HG02938 (cell line): ENCODE results near the gene DRD2.
A peak's percentile ranks its signal among the peaks of the same experiment; 100 is the strongest.

Experiments used
- ATAC-seq: cut with Tn5 transposase; IDR thresholded peaks from one replicate; pipeline ENCODE4 v1.9.1; 2021; ENCODE audit warnings: mild to moderate bottlenecking, moderate library complexity; ENCODE audit not compliant: unreplicated experiment

DRD2 gene

DNA sequence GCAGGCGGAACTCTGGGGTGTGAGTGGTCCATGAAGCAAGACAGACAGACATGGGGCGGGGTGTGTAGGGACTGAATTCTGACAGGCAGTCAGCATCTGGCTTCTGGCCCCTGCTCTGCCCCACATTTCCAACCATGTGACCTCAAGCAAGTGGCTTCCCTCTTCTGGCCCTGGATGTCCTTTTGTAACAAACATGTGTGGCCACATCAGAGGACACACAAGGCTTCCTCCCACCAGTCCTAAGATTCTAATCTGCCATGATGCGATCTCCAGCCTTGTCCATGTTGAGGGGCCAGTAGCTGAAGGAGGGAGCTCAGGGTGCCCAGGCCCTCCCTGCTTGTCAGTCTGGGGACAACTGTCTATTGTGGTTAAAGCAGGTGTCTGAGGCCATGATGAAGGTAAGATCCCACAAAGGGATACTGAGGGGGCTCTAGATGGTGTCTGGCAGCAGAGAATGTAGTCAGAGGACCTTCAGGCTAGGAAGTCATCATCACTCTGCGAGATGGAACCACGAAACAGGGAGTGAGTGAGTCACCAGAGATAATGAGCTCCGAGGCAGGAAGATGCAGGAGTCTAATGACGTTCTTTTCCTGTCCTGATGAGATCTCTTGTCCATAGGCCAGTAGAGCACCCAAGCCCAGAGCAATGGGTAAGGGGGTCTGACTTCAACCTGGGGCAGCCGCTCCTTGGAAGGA is 27.4 kb downstream of the DRD2 start:
- no peak for ATAC-seq

DNA sequence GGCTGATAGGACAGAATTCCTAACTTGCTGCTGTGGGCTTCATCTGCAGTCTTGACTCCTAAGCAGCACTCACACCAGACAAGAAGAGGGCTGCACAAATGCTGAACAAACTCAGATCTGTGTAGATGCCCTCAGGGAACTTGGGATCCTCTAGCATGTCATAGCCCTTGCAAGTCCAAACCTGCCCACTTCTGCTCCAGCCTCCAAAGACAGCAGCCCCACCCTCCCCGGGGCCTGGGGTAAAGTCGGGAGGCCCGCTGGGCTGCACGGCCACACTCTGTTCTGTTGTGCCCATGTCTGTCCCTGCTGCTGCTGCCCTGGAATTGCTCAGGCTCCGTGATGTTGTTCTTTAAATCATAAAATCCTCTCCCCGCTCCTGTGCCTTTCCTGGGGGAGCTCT is 28.3 kb downstream of the DRD2 start:
- no peak for ATAC-seq

GRCh38 chr11:113446112-113446511 is 29.1 kb downstream of the DRD2 start:
- peak; percentile 63 for ATAC-seq

DNA sequence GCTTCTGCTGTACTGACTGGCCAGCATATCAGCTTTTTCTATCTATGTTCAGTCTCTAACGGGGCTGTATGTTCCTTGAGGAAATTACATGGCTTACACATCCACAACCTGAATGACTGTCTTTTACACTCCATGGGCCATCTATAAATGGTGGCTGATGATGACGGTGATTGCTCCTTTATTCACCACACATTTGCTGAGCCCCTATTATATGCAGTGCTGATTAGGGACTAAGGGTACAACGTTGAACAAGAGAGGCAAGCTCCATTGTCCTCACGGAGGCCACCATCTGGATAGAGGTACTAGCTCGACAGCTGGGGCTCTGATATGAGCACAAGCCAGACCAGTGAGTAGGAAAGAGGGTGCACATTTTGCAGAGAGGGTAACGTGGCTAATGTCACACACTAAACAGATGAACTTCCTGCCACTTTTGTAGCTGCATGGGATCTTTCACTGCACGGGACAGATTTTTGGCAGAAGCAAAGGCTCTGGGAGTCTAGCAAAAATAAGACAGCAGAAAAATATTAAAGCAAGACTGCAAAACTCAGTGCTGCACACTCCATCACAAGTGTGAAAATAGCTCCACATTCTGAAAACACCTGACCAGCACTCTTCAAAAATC is 30.6 kb downstream of the DRD2 start:
- no peak for ATAC-seq

- ATAC-seq: no peak
These were observed 34.4 kb downstream of the DRD2 start for GRCh38 chr11:113440816-113441215.

DNA sequence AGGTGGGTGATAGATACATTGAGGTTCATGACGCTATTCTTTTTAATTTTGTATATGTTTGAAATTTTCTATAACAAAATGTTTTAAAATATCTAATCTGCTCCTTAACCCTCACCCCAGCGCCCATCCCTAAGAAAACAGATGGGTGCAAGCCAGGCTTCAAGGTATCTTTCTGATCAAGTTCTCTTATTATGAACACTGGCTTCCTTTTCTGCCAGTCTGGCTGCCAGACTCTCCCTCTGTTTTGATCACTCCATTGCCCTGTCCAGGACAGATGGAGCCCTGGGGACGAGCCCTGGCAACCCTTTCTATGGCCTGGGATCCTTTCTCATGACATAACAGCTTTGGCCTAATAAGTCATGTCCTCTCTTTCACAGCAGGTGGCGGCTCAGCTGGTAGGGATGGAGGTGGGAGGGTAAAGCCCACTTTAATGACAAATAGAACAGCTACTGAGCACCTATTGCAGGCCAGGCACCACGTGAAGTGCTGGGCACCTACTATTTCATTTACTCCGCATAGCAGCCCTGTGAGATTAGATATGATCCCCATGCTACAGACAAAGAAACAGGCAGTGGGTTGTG is 38.4 kb downstream of the DRD2 start:
- ATAC-seq: no peak

DNA sequence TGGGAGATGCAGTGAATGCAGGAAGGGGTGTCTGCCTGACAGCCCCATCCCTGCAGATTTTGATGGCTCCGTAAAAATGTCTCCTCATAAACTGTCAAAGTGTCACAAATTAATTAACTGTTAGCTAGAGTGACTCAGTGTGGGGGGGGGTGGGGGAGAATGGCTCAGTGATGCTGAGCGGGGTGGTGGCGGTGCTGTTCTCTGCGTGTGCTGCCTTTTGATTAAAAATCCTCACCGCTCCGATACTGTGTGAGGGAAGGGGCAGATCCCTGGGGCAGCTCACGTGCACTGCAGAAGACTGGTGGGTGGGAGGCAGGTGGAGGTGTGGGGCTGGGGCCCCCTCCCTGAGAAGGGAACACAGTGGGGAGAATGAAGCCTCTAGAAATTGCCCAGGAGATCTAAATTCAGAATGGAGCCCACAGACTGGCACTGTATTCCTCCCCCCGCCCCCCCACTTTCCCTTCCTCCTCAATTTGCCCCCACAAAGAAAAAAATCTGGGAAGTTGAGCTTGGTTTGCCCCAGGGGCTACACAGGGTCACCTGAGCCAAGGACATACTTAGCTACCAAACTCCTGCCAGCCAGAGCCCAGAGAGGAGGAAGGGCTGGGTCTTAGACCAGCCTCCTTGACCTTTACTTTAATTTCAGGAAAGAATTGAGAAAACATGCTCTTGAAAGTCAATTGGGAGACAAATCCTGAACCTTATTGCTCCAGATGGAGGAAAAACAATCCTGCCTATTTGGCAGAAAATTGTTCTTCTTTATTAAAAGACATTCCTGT is 39.8 kb downstream of the DRD2 start:
- no peak for ATAC-seq

DNA sequence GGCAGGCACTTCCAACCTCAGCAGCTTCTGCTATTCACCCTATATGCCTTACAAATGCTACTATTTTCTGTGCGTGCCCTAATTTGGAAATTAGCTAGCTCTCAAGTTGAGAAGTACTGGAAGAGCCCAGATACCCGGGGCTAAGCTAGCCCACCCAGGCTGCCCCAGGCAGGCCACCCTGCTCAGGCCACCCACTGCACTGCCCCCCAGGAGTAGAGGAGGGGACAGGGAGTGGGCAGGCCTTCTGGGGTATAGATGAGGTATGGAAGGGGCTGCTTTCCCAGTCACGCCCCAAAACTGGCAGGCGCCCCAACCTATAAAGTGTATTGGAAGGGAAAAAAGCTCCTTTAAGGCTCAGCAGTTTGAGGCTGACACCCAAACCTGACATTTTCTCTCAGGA is 43.5 kb downstream of the DRD2 start:
- no peak for ATAC-seq

- no peak for ATAC-seq
These were observed 48.5 kb downstream of the DRD2 start for GRCh38 chr11:113426686-113427085.

DNA sequence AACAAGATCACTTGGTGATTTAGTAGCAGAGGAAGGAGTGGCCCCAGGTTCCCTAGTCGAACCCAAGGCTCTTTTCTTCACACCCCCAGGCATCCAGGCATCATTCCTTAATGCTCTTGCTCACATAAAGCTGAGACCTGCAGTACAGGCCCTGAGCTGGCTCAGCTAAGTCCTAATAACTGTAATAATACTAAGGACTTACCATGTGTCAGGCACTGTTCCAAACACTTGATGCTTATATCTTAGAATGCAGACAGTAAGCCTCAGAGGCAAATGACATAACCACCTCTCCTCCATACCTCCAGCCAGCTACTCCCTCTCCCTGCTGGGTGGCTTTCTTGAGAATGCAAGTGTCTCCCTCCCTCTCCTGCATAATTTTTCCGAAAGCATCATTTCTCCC is 54.4 kb downstream of the DRD2 start:
- ATAC-seq: no peak

DNA sequence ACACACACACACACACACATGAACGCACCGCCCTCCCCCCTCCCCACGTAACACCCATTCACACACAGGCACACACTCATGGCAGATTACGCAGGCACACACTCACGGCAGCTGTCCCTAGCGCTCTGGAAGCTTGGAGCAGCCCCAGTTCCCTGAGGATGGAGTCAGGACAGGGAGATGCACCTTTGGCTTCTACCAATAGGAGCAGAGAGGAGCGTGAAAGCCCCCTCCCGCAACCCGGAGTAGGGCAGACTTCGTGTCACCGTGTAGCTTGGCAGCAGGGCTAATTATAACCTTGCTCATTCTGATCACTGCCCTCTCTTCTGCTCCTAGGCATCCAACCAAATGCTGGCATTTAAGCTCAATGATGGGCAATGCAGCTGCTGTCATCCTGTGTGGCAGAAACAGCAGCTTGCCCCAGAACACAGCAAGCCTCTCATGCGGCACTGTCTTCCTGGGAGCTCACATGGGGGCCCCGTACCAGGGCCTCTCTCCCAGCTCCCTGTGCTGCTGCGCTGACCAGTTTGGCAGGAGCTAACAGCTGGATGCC is 55.7 kb downstream of the DRD2 start:
- no peak for ATAC-seq

DNA sequence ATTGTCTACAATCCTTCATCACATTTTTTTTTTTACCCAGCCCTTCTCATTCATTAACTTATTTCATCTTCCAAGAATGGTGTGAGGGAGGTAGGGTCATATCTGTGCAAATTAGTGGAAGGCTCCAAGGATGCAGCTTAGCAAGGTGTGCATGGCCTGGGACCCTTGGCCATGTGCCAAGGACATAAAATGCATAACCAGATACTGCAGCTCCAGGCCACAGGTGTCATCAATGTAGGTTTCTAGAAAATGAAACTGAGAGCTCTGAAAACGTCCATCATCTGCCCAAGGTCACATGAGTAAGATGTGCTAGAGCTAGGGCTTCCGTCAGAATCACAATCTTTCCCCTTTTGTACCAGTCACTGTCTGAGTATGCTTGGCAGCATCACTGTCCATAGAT is 57.8 kb downstream of the DRD2 start:
- peak; percentile 70 for ATAC-seq

GRCh38 chr11:113415343-113415742 is 59.9 kb downstream of the DRD2 start:
- ATAC-seq: no peak

DNA sequence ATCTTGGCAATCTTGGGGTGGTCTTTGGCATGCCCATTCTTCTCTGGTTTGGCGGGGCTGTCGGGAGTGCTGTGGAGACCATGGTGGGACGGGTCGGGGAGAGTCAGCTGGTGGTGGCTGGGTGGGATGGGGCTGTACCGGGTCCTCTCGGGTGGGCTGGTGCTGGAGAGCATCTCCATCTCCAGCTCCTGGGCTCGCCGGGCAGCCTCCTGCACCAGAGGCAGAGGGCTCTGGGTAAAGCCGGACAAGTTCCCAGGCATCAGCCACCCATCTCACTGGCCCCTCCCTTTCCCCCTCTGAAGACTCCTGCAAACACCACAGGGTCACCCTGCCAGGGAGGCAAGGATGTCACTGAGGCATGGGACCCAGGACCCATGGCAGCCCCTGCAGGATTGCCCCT is 62.5 kb downstream of the DRD2 start:
- ATAC-seq: no peak

GRCh38 chr11:113411536-113411935 is 63.7 kb downstream of the DRD2 start:
- ATAC-seq: no peak

- no peak for ATAC-seq
These were observed 64.6 kb downstream of the DRD2 start for GRCh38 chr11:113410414-113411135.

DNA sequence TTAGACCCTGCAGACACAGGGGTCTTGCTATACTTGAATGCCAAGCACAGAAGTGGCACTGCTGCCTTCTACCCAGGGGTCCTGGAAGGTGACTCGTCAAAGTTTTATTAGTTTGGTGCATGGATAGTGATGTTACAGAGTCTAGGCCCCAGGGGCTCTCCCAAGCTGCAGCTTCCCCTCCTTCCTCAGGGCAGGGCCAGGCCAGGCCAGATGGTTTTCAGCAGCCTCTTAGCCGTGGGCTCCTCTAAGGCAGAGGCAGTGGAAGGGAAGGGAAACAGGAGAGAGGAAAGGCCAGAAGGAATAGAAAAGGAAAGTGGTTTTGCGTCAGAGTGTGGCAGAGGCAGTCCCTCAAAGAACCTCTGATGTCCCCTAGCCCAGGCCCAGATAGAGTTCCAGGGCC is 65.7 kb downstream of the DRD2 start:
- no peak for ATAC-seq

DNA sequence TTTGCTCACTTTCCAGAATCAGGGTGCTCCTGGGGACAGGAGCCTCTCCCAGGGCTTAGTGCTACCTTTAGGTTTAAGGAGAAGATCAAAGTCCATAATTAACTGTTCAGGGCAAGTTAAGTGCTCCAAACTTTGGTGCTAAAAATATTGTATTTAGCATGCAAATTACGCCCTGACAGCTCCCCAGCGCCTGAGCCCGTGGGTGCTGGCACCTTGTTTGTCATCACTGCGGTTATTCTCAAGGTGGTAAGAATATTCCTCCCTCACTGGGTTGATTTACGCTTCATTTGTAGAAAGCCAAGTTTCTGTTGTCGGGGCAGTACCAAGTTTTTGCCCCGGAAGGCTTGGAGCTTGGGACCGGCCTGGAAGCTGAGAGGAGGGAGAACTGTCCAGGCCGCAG is 66.3 kb downstream of the DRD2 start:
- no peak for ATAC-seq

- no peak for ATAC-seq
These were observed 67.0 kb downstream of the DRD2 start for GRCh38 chr11:113408206-113408605.

DNA sequence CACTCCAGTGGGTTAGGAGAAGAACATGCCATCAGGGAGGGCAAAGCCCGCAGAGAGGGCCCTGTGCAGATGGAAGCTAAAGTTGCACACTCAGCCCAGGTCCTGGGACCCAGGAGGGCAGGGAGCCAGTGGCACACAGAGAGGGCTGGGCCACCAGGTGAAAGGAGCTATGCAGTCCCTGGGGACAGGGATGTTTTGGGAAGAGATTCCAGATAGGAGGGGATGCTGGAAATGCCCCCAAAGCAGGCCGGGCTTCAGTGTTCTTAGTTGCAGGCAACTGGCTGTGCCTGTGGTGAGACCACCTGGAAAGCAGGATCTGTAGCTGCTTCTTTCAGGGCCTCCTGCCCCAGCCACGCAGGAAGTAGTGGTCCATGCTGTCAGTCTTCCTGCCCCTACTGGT is 68.0 kb downstream of the DRD2 start:
- no peak for ATAC-seq
